ENCODE measurements around the gene CCDC50. TPM values are rescaled to one million over a fixed set of nuclear protein-coding genes. Genes with fewer than 3 reads are reported as not detected.

The CCDC50 gene
- total RNA-seq, 2 donors from 2014 or later: 11.8 to 12.7 TPM

DNA sequence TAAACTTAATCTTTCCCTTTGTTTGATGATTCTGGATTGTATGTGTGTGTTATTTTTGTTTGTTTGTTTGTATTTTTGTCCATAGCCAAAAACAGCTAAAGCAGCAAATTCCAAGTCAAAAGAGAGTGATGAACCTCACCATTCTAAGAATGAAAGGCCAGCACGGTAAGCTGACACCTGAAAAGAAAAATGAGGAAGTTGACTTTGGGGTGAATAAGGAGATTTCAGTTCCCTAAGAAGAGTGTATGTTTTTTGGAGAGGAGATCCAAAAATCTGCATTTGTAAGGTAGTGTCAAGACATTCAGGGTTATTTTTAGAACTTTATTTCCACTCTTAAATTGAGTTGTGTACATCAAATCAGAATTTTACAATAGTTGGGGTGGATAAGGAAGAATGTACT is 53.5 kb downstream of the CCDC50 start:
- no peaks in the 10 kb centered on the region for H3K27me3 Mint-ChIP-seq
- H3K9me3 ChIP-seq (ENCODE audit: control insufficient read depth, low read length, poor library complexity, severe bottlenecking): no peaks in the 10 kb centered on the region
- H3K4me1 Mint-ChIP-seq: peaks cover 6% of the 10 kb centered on the region
- DNase-seq (no peak), ATAC-seq (no peak)
- no peak overlapping the region for H3K4me3 Mint-ChIP-seq
- peaks cover 3% of the 10 kb centered on the region for H3K36me3 Mint-ChIP-seq (ENCODE audit: low read depth)
- no peak overlapping the region for H3K27ac Mint-ChIP-seq

DNA sequence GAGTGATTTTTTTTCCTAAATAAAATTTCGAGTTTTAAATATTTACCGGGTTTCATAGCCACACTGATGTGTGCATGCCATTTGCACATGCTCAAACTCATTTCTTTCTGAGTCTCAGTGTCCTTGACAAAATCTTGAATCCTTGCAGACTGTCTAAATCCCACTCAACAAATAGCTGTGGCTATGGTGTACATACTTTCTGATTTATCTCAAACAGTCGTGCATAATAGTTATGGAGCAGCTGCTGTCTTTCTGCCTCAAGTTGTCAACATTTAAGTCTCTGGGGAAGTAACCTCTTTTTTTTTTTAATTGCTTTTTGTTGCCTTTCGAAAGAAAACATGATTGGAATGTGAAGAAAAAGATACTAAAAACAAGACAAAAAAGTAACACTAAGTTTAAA is 53.9 kb downstream of the CCDC50 start:
- ATAC-seq (no peak), DNase-seq (no peak)
- no peak overlapping the region for H3K27ac Mint-ChIP-seq
- H3K27me3 Mint-ChIP-seq: no peaks in the 10 kb centered on the region
- peaks cover 3% of the 10 kb centered on the region for H3K36me3 Mint-ChIP-seq (ENCODE audit: low read depth)
- peaks cover 6% of the 10 kb centered on the region for H3K4me1 Mint-ChIP-seq
- no peak overlapping the region for H3K4me3 Mint-ChIP-seq
- H3K9me3 ChIP-seq (ENCODE audit: control insufficient read depth, low read length, poor library complexity, severe bottlenecking): no peaks in the 10 kb centered on the region

DNA sequence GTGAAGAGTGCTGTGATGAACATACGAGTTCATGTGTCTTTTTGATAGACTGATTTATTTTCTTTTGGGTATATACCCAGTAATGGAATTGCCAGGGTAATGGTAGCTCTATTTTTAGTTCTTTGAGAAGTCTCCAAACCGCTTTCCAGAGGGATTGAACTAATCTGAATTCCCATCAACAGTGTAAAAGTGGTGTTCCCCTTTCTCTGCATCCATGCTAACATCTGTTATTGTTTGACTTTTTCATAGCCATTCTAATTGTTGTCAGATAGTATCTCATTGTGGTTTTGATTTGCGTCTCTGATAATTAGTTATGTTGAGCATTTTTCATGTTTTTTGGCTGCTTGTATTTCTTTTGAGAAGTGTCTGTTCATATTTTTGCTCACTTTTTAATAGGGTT is 55.9 kb downstream of the CCDC50 start:
- Mint-ChIP-seq H3K36me3 (ENCODE audit: low read depth) (peaks cover 3% of the 10 kb centered on the region), H3K27me3 (no peaks in the 10 kb centered on the region), H3K27ac (no peak overlapping the region), H3K4me3 (no peak overlapping the region), H3K4me1 (peaks cover 3% of the 10 kb centered on the region)
- DNase-seq (no peak), ATAC-seq (no peak)
- no peaks in the 10 kb centered on the region for H3K9me3 ChIP-seq (ENCODE audit: control insufficient read depth, low read length, poor library complexity, severe bottlenecking)

DNA sequence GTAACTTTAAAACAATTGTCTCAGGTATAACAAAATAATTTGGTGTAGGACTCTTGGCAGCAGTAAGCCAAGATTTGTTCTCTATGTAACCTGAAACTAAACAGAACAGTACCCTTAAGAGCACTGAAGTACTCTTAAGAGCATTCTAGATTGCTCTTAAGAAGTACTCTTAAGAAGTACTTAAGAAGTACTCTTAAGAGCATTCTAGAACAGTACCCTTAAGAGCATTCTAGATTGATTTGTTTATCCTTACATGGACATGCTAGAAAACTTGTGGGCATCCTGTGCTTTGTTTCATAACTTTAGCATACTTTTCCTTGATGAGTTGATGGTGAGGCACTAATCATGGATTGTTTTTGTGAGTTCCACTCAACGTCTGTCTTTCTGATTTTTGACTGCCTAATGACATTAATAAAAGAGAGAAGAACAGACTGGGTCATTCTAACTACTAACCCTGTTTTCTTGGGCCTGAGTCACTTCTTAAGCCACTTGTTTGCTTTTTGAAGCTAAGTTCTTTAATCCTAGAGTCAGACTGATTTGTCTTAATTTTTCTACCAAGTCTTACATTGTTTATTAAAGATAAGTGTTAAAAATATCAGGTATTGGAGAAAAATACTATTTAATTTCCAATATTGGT is 58.4 kb downstream of the CCDC50 start:
- H3K9me3 ChIP-seq (ENCODE audit: control insufficient read depth, low read length, poor library complexity, severe bottlenecking): no peaks in the 10 kb centered on the region
- Mint-ChIP-seq H3K27me3 (no peaks in the 10 kb centered on the region), H3K4me3 (no peak overlapping the region), H3K4me1 (no peaks in the 10 kb centered on the region), H3K36me3 (ENCODE audit: low read depth) (no peaks in the 10 kb centered on the region), H3K27ac (no peak overlapping the region)
- no peak for DNase-seq
- ATAC-seq: no peak

DNA sequence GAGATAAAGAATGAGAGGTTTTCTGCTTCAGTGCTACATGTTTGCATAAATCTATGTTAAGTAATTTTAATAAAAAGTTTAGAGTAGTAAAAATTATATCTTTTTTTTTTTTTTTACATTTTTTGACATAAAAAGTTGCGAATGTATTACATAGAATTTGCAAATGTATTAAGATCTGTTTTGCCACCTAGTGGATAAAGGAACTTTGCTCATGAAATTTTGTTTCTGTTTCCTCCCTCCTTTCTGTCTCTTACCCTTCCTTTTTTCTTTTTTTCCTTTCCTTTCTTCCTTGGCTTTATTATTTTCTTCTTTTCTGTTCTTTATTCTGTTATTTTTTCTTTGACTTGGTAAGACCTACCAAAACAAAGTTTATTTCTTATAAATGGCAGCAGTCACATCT is 59.6 kb downstream of the CCDC50 start:
- Mint-ChIP-seq H3K27me3 (no peaks in the 10 kb centered on the region), H3K4me1 (no peaks in the 10 kb centered on the region), H3K27ac (no peak overlapping the region), H3K4me3 (no peak overlapping the region), H3K36me3 (ENCODE audit: low read depth) (no peaks in the 10 kb centered on the region)
- ATAC-seq (no peak), DNase-seq (no peak)
- H3K9me3 ChIP-seq (ENCODE audit: control insufficient read depth, low read length, poor library complexity, severe bottlenecking): no peaks in the 10 kb centered on the region

DNA sequence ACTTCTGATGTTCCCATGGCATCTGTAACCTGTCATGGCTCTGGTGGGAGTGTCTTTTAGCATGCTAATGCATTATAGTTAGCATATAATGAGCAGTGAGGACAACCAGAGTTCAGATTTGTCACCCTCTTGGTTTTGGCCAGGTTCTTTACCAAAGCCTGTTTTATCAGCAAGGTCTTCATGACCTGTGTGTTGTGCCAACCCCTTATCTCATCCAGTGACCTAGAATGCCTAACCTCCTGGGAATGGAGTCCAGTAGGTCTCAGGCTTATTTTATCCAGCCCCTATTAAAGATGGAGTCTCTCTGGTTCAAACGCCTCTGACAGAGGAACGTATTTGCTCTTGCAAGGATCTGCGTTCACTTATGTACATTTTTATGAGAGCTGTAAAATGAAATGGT is 61.4 kb downstream of the CCDC50 start:
- H3K36me3 Mint-ChIP-seq (ENCODE audit: low read depth): no peaks in the 10 kb centered on the region
- no peak for ATAC-seq
- H3K27me3 Mint-ChIP-seq: no peaks in the 10 kb centered on the region
- no peak overlapping the region for H3K4me3 Mint-ChIP-seq
- no peak overlapping the region for H3K27ac Mint-ChIP-seq
- H3K4me1 Mint-ChIP-seq: no peaks in the 10 kb centered on the region
- no peaks in the 10 kb centered on the region for H3K9me3 ChIP-seq (ENCODE audit: control insufficient read depth, low read length, poor library complexity, severe bottlenecking)
- DNase-seq: no peak

DNA sequence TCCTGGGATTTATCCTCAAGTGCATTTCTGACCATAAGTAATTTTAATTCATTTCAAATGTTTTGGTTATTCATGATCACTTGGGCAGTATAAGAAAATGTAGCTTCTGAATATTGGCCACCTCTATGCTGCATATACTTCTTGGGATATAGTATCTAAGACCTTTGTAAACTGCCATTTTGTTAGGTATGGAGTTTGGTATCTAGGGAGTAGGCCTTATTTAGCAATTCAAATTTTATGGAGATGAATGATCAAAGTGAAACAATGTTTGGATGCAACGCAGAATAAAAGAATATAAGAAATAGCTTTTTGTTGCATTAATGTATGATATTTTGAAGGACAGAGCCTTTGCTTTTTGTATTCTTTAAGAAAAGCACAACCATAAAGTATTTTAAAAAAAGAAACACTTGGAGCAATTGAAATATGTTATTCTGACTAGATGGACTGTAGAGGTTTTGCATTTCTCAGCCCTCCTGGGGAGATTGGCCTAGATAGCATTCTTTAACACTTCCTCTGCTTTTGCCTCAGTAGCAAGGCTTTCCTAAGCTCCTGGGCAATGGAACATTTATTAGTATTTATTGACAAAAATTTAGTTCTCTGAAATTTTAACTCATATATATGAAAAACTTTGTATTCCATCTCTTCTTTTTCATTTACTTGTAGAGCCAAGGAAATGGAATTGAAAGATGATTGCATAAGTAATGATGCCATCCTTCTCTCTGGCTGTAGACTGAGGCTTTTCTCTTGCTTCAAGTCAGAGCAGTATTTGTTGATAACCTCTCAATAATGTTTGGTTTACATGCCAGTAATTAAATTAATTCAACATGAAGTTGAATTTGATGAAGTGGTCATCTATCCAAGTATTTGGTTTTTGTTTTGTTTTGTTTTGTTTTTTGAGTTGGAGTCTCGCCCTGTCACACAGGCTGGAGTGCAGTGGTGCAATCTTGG is 62.9 kb downstream of the CCDC50 start:
- H3K27ac Mint-ChIP-seq: no peak overlapping the region
- no peaks in the 10 kb centered on the region for H3K4me1 Mint-ChIP-seq
- H3K27me3 Mint-ChIP-seq: no peaks in the 10 kb centered on the region
- H3K36me3 Mint-ChIP-seq (ENCODE audit: low read depth): no peaks in the 10 kb centered on the region
- no peaks in the 10 kb centered on the region for H3K9me3 ChIP-seq (ENCODE audit: control insufficient read depth, low read length, poor library complexity, severe bottlenecking)
- ATAC-seq: no peak
- H3K4me3 Mint-ChIP-seq: no peak overlapping the region
- no peak for DNase-seq

DNA sequence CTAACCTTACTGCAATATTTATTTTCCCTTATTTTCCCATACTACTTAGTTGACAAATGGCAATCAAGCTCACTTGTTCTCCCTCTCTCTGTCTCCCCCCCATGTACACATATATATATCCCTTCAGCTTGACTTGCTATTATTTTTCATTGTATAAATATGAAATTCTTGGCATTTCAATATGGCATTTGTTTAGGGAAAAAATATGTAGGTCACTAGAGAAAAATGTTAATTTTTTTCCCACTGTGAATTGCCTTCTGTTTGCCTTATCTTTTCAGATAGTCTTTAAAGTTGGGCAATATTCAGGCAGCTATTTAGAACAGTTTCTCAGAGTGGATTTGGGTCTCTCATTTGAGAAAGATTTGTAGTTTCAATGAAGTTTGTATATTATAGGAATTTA is 64.0 kb downstream of the CCDC50 start:
- Mint-ChIP-seq H3K4me3 (no peak overlapping the region), H3K36me3 (ENCODE audit: low read depth) (no peaks in the 10 kb centered on the region), H3K4me1 (no peaks in the 10 kb centered on the region), H3K27me3 (no peaks in the 10 kb centered on the region), H3K27ac (no peak overlapping the region)
- no peak for DNase-seq
- H3K9me3 ChIP-seq (ENCODE audit: control insufficient read depth, low read length, poor library complexity, severe bottlenecking): no peaks in the 10 kb centered on the region
- no peak for ATAC-seq

DNA sequence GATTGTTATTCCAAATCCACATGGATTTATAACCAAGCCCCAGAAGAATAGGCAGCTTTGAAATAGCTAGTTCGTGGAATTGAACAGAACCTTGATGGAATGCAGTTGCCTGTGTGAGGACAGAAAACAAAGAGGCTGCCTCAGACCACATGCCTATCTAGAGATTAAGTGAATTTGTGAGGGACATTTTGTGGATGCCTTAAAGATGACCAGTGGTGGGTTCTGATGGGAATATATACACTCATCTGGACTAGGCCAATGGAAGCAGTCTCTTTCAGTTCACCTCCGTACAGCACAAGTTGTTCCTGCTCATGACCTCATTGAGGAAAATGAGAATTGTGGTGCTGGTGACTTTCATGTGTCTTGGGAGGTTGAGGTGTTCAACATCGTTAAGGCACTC is 68.6 kb downstream of the CCDC50 start:
- H3K9me3 ChIP-seq (ENCODE audit: control insufficient read depth, low read length, poor library complexity, severe bottlenecking): peaks cover 2% of the 10 kb centered on the region
- H3K27me3 Mint-ChIP-seq: no peaks in the 10 kb centered on the region
- no peak overlapping the region for H3K4me3 Mint-ChIP-seq
- H3K36me3 Mint-ChIP-seq (ENCODE audit: low read depth): no peaks in the 10 kb centered on the region
- H3K27ac Mint-ChIP-seq: no peak overlapping the region
- DNase-seq: no peak
- ATAC-seq: no peak
- H3K4me1 Mint-ChIP-seq: no peaks in the 10 kb centered on the region

DNA sequence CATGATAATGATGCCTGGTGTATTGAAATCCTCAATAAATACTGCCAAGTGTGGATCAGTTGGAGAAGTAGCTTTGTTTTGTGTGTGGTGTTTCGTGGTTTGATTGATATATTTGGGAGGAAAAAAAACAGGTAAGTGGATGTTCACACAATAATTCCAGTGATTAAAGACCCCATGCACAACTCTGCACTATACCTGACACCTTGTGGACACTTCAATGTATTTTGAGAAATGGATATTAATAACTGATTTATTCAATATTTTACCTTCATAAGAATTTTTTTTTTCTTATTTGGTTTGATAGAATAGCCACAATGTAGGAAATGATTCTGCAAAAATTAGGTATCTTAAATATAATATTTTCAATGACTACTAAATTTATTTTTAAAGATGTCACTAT is 69.4 kb downstream of the CCDC50 start:
- ATAC-seq: no peak
- Mint-ChIP-seq H3K27ac (no peak overlapping the region), H3K27me3 (no peaks in the 10 kb centered on the region), H3K36me3 (ENCODE audit: low read depth) (no peaks in the 10 kb centered on the region), H3K4me1 (no peaks in the 10 kb centered on the region), H3K4me3 (no peak overlapping the region)
- no peak for DNase-seq
- peaks cover 2% of the 10 kb centered on the region for H3K9me3 ChIP-seq (ENCODE audit: control insufficient read depth, low read length, poor library complexity, severe bottlenecking)

DNA sequence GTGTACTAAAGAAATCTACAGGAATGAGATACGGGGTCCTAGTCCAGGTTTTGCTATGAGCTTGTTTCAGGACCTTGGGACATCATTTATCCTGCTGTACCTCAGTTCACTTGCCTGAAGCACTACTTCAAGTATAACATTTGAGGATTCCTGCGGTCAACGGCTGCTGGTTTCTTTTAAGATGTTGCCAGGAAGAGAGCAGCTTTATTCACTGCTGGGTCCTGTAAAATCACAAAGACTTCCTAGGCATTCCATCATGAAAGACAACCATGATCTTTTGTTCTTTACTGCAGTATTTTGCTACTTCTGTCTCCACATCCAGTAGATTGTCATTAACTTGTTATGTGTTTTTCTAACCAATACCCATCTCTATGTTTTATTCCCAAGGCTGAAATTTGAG is 70.7 kb downstream of the CCDC50 start:
- DNase-seq (no peak), ATAC-seq (no peak)
- no peaks in the 10 kb centered on the region for H3K27me3 Mint-ChIP-seq
- H3K4me1 Mint-ChIP-seq: no peaks in the 10 kb centered on the region
- H3K4me3 Mint-ChIP-seq: no peak overlapping the region
- peaks cover 2% of the 10 kb centered on the region for H3K9me3 ChIP-seq (ENCODE audit: control insufficient read depth, low read length, poor library complexity, severe bottlenecking)
- H3K27ac Mint-ChIP-seq: no peak overlapping the region
- no peaks in the 10 kb centered on the region for H3K36me3 Mint-ChIP-seq (ENCODE audit: low read depth)

DNA sequence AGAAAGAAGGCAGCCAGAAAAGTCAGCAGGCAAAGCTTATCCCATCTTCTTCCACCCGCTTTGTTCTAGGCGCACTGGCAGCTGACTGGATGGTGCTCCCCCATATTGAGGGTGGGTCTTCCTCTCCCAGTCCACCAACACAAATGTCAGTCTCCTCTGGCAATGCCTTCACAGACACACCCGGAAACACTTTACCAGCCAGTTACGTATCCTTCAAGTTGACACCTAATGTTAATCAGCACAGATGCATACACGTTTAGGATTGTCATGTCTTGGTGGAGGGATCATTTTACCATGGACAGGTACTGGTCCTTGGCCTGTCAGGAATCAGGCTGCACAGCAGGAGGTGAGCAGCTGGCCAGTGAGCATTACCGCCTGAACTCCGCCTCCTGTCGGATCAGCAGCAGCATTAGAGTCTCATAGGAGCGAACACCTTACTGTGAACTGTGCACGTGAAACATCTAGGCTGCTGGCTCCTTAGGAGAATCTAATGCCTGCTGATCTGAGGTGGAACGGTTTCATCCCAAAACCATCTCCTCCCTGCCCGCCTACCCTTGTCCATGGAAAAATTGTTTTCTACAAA is 72.7 kb downstream of the CCDC50 start:
- no peaks in the 10 kb centered on the region for H3K27me3 Mint-ChIP-seq
- no peak overlapping the region for H3K4me3 Mint-ChIP-seq
- no peaks in the 10 kb centered on the region for H3K4me1 Mint-ChIP-seq
- no peaks in the 10 kb centered on the region for H3K36me3 Mint-ChIP-seq (ENCODE audit: low read depth)
- H3K9me3 ChIP-seq (ENCODE audit: control insufficient read depth, low read length, poor library complexity, severe bottlenecking): peaks cover 2% of the 10 kb centered on the region
- no peak for ATAC-seq
- no peak overlapping the region for H3K27ac Mint-ChIP-seq
- no peak for DNase-seq

DNA sequence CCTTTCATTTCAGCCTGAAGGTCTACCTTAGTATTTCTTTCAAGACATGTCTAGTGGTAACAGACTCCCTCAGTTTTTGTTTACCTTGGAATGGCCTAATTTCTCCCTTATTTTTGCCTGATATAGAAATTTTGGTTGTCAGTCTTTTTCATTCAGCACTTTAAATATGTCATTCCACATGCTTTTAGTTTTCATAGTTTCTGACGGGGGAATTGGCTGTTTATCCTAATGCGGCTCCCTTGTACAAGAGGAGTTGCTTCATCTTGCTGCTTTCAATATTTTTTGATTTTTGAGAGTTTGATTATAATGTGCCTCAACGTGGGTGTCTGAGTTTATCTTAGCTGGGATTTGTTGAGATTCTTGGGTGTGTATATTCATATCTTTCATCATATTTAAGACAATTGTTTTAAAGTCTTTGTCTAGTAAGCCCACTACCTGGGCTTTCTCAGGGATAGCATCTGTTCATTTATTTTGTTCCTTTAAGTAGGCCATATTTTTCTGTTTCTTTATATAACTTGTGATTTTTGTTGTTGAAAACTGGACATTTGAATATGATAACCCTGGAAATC is 80.7 kb downstream of the CCDC50 start:
- H3K9me3 ChIP-seq (ENCODE audit: control insufficient read depth, low read length, poor library complexity, severe bottlenecking): no peaks in the 10 kb centered on the region
- Mint-ChIP-seq H3K27ac (no peak overlapping the region), H3K36me3 (ENCODE audit: low read depth) (no peaks in the 10 kb centered on the region), H3K4me3 (no peak overlapping the region), H3K4me1 (no peaks in the 10 kb centered on the region), H3K27me3 (no peaks in the 10 kb centered on the region)
- no peak for DNase-seq
- no peak for ATAC-seq
